Measurements from ENCODE around the gene BGLAP. TPM values are rescaled to one million over a fixed set of nuclear protein-coding genes. Genes with fewer than 3 reads are reported as not detected.

BGLAP gene
- total and polyA plus RNA-seq, 2 donors (not counting 1 experiment from before 2014, with no cell fraction given): 3.1 to 7.4 TPM

- Histone ChIP-seq H3K4me2 (replicated peaks; ENCODE audit: low read depth, low read length, poor library complexity, severe bottlenecking) (no peak overlapping the region), H3K27ac (ENCODE audit: low read length in 2 of 2) (no peak overlapping the region), H3K4me3 (ENCODE audit: control extremely low read depth in 1 of 5, extremely low read depth in 1 of 5, insufficient read depth in 1 of 5, low read depth in 2 of 5, low read length in 4 of 5) (no peak overlapping the region), H3K27me3 (replicated peaks in 1 of 4; ENCODE audit: control extremely low read depth in 1 of 4, control insufficient read depth in 3 of 4, insufficient read depth in 4 of 4, low read length in 3 of 4) (peaks cover 0 to 12% (median 0%) of the 10 kb centered on the region in 4 experiments), H3K4me1 (ENCODE audit: control insufficient read depth in 2 of 2, insufficient read depth in 2 of 2, low read length in 2 of 2) (peaks cover 14 to 15% of the 10 kb centered on the region in 2 donors), H3K36me3 (replicated peaks in 1 of 2; ENCODE audit: control extremely low read depth in 1 of 2, control insufficient read depth in 1 of 2, extremely low read depth in 1 of 2, insufficient read depth in 2 of 2, low read length in 1 of 2) (peaks cover 0 to 19% of the 10 kb centered on the region in 2 experiments), H3K9me3 (ENCODE audit: control extremely low read depth in 1 of 3, control insufficient read depth in 2 of 3, insufficient read depth in 1 of 3, low read length in 2 of 3) (peaks cover 0 to 3% (median 0%) of the 10 kb centered on the region in 3 donors), H4K20me1 (ENCODE audit: control insufficient read depth, insufficient read depth, low read length, poor library complexity, severe bottlenecking) (no peaks in the 10 kb centered on the region), H3K79me2 (ENCODE audit: control insufficient read depth, insufficient read depth, low read length) (no peaks in the 10 kb centered on the region), H3K9ac (ENCODE audit: low read length) (no peak overlapping the region), H2AFZ (ENCODE audit: insufficient read depth, low read depth, low read length, poor library complexity, severe bottlenecking) (no peak overlapping the region)
- no peak overlapping the region for H3K4me3 Mint-ChIP-seq
- ATAC-seq (ENCODE audit: low read depth) (no peak), DNase-seq (no peak)
- POLR2A ChIA-PET: no interaction called here
- CTCF ChIA-PET: interaction anchor here (1.4 to 2.1 kb wide), 3 partner anchors 21 to 101 kb away, joined by 3 to 10 read pairs (median 5); no protein-coding TSS in a partner anchor
- intact Hi-C loops (cut with micrococcal nuclease): no loop called here
- no peak overlapping the region for H3K27ac Mint-ChIP-seq
- H3K9me3 Mint-ChIP-seq (ENCODE audit: insufficient read depth): no peaks in the 10 kb centered on the region
- peaks cover 18% of the 10 kb centered on the region for H3K4me1 Mint-ChIP-seq
- TF ChIP-seq EZH2 (IDR thresholded peaks at IDR 0.05; ENCODE audit: borderline replicate concordance, insufficient read depth, low read depth, low read length, poor library complexity, severe bottlenecking) (no peak), CTCF (IDR thresholded peaks at IDR 0.05) (no peak)
- peaks cover 7% of the 10 kb centered on the region for H3K27me3 Mint-ChIP-seq
- 90% methylated on average over 15 of the region's 16 CpGs for WGBS (ENCODE audit: insufficient coverage)
These were observed 4.9 kb downstream of the BGLAP start for GRCh38 chr1:156246781-156247459.

Data from B cell (primary cell).